Testis (tissue), 3 donors: ENCODE measurements around the gene GUCA1A. TPM values are rescaled to one million over a fixed set of nuclear protein-coding genes. Genes with fewer than 3 reads are reported as not detected.

ENCODE experiments used
- DNase-seq: peaks from one replicate; pipeline ENCODE4 v3.0.0-alpha.2; 2019
- H3K27ac ChIP-seq, 2 donors: fragments of 200-600 bp; sonication (generic); one replicate each; pipeline ENCODE4 v1.5.1; 2019
- H3K27me3 ChIP-seq: fragments of 200-600 bp; sonication (generic); one replicate; pipeline ENCODE4 v1.5.1; 2019
- H3K36me3 ChIP-seq: fragments of 200-600 bp; sonication (generic); one replicate; pipeline ENCODE4 v1.5.1; 2017; ENCODE audit warnings: low read depth; ENCODE audit errors: missing control alignments
- H3K4me1 ChIP-seq: fragments of 200-600 bp; sonication (generic); one replicate; pipeline ENCODE4 v1.5.1; 2019
- H3K4me3 ChIP-seq, 2 donors: fragments of 200-600 bp; sonication (generic); one replicate each; pipeline ENCODE4 v1.5.1; 2017 to 2019
- H3K9me3 ChIP-seq: fragments of 200-600 bp; sonication (generic); one replicate; pipeline ENCODE4 v1.5.1; 2017
- POLR2A ChIP-seq: fragments of 450-650 bp; IDR thresholded peaks from one replicate; pipeline ENCODE4 v1.6.1; 2017; ENCODE audit warnings: antibody characterized with exemption, mild to moderate bottlenecking, moderate library complexity
- WGBS, 2 donors: methylation state at CpG; one replicate each; pipeline ENCODE4 v1.1.5; 2018; 5-methylcytosine and 5-hydroxymethylcytosine counted together
- intact Hi-C: fragments of 100-400 bp; cut with DNase I; formaldehyde crosslinking; loops from one replicate; pipeline ENCODE4 v1.15.1; 2023; ENCODE audit warnings: low total_unique reads
- polyA plus RNA-seq: library from polyadenylated mRNA; stranded (reverse); fragments of 350-450 nt; fragmentation: Illumina TruSeq; extraction: RNeasy Lipid Tissue Mini Kit (QIAGEN cat#74804); gene quantifications from one replicate; pipeline ENCODE4 v1.2.3, GENCODE V29; 2014; ENCODE audit warnings: low read depth, low replicate concordance; ENCODE audit not compliant: insufficient read depth
- total RNA-seq, 2 donors: library from RNA; depleted of rRNA; stranded (reverse); fragments of >200 nt; gene quantifications; one replicate each; pipeline ENCODE4 v1.2.3, GENCODE V29; 2016
- TF ChIP-seq, protein P1 (sequence below), 3 experiments: fragments of 450-650 bp in 2 of 3; fragments of 200-600 bp in 1 of 3; sonication (generic) in 1 of 3; IDR thresholded peaks; one replicate each; pipeline ENCODE4 v1.5.1; 2016 to 2019; ENCODE audit warnings: antibody characterized with exemption in 3 of 3, mild to moderate bottlenecking in 2 of 3, moderate library complexity in 1 of 3

Gene GUCA1A
- total and polyA plus RNA-seq, 3 donors from 2014 or later: 6.7 to 47.0 (median 44.2) TPM

DNA sequence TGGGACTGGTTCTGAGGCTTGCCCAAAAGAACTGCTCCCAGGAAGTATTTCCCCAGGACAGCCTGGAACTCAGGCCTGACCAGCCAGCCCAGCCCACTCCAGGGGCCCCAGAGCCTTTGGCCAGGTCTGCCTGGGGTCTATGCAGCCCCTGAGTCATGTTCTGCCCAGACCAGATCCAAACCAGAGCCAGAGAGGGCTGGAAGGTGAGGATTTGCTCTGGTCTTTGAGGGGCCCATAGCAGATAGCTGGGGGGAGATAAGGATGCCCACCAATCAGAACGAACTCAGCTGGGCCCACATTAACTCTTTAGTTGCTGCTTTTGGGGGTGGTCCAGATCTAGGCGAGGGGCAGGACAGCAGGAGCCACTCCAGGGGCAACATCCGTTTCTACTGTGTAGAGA is 47.5 kb upstream of the GUCA1A start:
- no peak for TF ChIP-seq POLR2A
- TF ChIP-seq, protein P1, sequence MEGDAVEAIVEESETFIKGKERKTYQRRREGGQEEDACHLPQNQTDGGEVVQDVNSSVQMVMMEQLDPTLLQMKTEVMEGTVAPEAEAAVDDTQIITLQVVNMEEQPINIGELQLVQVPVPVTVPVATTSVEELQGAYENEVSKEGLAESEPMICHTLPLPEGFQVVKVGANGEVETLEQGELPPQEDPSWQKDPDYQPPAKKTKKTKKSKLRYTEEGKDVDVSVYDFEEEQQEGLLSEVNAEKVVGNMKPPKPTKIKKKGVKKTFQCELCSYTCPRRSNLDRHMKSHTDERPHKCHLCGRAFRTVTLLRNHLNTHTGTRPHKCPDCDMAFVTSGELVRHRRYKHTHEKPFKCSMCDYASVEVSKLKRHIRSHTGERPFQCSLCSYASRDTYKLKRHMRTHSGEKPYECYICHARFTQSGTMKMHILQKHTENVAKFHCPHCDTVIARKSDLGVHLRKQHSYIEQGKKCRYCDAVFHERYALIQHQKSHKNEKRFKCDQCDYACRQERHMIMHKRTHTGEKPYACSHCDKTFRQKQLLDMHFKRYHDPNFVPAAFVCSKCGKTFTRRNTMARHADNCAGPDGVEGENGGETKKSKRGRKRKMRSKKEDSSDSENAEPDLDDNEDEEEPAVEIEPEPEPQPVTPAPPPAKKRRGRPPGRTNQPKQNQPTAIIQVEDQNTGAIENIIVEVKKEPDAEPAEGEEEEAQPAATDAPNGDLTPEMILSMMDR (IDR thresholded peaks at IDR 0.05): no peak
- intact Hi-C loops: no loop called here
- no peak overlapping the region for H3K4me3 ChIP-seq
- H3K27ac ChIP-seq: no peak overlapping the region
- no peaks in the 10 kb centered on the region for H3K9me3 ChIP-seq
- no peaks in the 10 kb centered on the region for H3K27me3 ChIP-seq
- no peak for DNase-seq
- no peaks in the 10 kb centered on the region for H3K4me1 ChIP-seq
- WGBS, 2 donors: 80 to 92% methylated on average over 3 of the region's 3 CpGs
- H3K36me3 ChIP-seq: no peaks in the 10 kb centered on the region

DNA sequence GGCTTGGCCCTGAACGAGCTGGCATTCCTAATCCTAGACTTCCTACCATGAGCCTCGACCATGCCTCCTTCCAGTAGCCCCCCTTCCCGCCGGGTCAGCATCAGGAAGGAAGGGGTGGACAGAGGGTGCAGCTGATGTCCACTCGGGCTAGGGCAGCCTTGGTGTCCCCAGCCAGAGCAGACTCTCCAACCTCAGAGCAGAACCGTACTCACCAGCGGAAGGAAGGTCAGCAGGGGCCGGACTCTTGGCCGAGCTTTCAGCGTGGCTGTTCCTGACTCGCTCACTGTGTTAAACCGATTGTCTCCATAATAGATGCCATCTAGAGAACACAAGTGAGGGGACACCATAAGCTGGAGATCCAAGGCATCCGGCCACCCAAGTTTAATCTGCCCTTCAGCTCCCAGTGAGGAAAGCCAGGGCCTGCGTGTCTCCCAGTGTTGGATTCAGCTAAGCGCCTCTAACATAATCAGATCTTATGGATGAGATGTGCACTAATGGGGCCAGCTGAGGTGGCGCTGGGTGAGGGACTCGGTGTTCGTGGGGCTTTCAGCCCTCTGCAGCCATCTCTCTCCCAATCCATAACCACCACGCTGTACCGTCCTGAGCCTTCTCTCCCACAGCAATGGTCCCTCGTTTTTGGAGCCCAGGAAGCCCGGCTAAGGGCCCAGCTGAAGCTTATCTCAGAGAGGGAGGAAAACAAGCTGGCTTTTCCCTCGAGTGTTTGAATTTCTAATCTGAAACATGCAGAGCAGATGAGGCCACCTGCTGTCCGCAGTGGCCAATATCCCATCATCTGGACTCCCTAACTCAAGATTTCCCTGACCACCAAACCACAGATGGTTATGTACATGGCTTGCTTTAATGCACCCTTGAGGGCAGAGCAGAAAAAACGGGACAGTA is 44.5 kb upstream of the GUCA1A start:
- no peak overlapping the region for H3K4me3 ChIP-seq
- H3K36me3 ChIP-seq: no peaks in the 10 kb centered on the region
- 50 to 55% methylated on average over 19 to 25 of the region's 25 CpGs for WGBS, 2 donors
- no peak for DNase-seq
- no peak for TF ChIP-seq POLR2A
- TF ChIP-seq, protein P1 (IDR thresholded peaks at IDR 0.05): no peak
- H3K4me1 ChIP-seq: no peaks in the 10 kb centered on the region
- intact Hi-C loops: no loop called here
- no peaks in the 10 kb centered on the region for H3K9me3 ChIP-seq
- no peak overlapping the region for H3K27ac ChIP-seq
- H3K27me3 ChIP-seq: no peaks in the 10 kb centered on the region

DNA sequence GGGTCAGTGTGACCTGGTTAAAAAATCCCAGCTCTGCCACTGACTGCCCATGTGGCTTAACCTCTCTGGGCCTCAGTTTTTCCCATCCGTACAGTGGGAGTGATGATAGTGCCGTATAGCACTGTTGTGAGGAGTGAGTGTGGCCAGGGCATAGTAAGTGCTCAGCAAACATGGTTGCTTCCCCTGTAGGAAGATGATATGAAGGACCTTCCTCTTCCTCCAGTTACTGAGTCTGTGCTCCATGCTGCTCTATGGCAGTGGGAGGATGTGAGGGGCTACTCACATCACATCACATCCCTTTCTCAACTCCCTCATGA is 43.8 kb upstream of the GUCA1A start:
- H3K27ac ChIP-seq: no peak overlapping the region
- H3K36me3 ChIP-seq: no peaks in the 10 kb centered on the region
- intact Hi-C loops: no loop called here
- no peak overlapping the region for H3K4me3 ChIP-seq
- no peak for DNase-seq
- TF ChIP-seq POLR2A: no peak
- TF ChIP-seq, protein P1 (IDR thresholded peaks at IDR 0.05): no peak
- H3K4me1 ChIP-seq: no peaks in the 10 kb centered on the region
- no peaks in the 10 kb centered on the region for H3K27me3 ChIP-seq
- no peaks in the 10 kb centered on the region for H3K9me3 ChIP-seq
- WGBS, 2 donors: 94 to 98% methylated on average over 2 of the region's 2 CpGs

DNA sequence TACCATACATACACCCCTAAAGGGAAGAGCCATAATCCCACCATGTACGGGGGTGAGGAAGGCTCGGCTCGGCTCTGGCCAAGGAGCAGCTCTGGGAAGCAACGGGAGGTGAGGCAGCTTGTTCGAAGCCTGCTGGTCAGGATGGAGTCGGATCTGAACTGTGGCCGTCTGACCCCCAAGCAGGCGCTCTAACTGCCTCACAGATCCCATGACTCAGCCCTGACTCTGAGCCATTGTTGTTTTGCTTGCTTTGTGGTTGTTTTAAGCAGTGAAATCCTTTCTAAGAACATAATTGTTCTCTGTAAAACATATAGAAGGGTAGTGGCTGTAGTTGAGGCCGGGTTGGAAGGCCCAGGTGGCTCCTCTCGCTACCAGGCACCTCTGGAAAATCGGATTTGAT is 41.6 kb upstream of the GUCA1A start:
- no peaks in the 10 kb centered on the region for H3K27me3 ChIP-seq
- TF ChIP-seq, protein P1 (IDR thresholded peaks at IDR 0.05): no peak
- no peak for TF ChIP-seq POLR2A
- no peaks in the 10 kb centered on the region for H3K4me1 ChIP-seq
- intact Hi-C loops: no loop called here
- H3K27ac ChIP-seq: no peak overlapping the region
- H3K4me3 ChIP-seq: no peak overlapping the region
- no peaks in the 10 kb centered on the region for H3K36me3 ChIP-seq
- DNase-seq: no peak
- 89 to 95% methylated on average over 11 of the region's 11 CpGs for WGBS, 2 donors
- H3K9me3 ChIP-seq: no peaks in the 10 kb centered on the region

DNA sequence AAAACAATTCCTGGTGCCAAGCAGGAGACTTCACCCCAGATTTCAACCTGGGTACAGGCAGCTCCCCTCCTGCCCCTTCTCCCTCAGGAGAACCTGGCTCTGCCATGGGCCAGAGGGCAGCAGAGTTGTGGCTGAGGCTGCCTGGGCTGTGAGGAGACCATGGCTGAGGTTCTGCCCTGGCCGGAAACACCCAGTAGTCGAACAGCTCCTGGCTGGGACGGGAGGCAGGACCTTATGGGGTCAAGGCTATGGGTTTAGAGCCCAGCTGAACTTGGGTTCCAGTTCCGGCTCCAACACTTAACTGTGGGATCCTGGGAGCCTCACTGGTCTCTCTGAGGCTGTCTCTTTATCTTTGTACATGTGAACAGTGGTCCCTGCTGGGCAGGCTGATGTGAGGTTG is 39.2 kb upstream of the GUCA1A start:
- 50 to 80% methylated on average over 1 to 4 of the region's 4 CpGs for WGBS, 2 donors
- Histone ChIP-seq H3K27ac (no peak overlapping the region), H3K9me3 (no peaks in the 10 kb centered on the region), H3K27me3 (no peaks in the 10 kb centered on the region), H3K4me1 (no peaks in the 10 kb centered on the region), H3K36me3 (no peaks in the 10 kb centered on the region), H3K4me3 (no peak overlapping the region)
- intact Hi-C loops: no loop called here
- DNase-seq: no peak
- TF ChIP-seq, protein P1 (IDR thresholded peaks at IDR 0.05): no peak
- no peak for TF ChIP-seq POLR2A
